Vein endothelial cell (primary cell): ENCODE measurements around the gene C20orf204. TPM values are rescaled to one million over a fixed set of nuclear protein-coding genes. Genes with fewer than 3 reads are reported as not detected.

ENCODE experiments used
- small RNA-seq: library from RNA; depleted of rRNA; stranded (forward); fragments of <200 nt; gene quantifications from one replicate; pipeline ENCODE3, GENCODE V24; 2012
- total RNA-seq: library from RNA; depleted of rRNA; stranded (reverse); fragments of >200 nt; gene quantifications from 2 replicates; pipeline ENCODE4 v1.2.3, GENCODE V29; 2012

The C20orf204 gene, protein sequence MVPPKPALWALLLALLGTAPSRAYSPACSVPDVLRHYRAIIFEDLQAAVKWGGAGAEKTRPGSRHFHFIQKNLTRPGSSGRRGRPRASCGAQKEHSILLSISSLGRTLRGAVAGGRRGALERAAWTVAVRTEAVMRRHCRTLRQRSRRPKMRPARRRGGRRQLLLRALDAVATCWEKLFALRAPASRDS
- 3.6 and 3.9 TPM in 2 replicates for total RNA-seq

DNA sequence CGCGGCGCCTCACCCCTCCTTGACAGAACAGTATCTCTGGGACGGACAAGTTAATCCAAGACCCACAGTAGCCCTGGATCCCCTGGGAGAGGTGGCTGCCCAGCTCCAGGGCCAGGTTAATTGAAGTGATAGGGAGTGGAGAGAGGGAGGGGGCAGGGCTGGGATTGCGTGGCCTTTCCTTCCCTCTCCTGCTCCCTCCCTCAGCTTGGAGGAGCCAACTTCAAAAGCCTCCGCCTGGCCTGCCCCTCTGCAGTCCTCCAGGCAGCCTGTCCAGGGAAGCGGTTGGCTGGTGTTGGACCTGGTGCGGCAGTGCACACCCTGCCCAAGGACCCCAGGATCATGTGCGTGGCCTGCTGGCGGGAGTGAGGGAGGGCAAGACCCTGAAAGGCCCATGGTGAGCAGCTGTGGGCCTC, at the start of gene C20orf204:
Gene C20orf204 (plus strand): TSS at position 250 of the 413 bp plus-strand sequence. CDS start 142 bp downstream, at position 392.

DNA sequence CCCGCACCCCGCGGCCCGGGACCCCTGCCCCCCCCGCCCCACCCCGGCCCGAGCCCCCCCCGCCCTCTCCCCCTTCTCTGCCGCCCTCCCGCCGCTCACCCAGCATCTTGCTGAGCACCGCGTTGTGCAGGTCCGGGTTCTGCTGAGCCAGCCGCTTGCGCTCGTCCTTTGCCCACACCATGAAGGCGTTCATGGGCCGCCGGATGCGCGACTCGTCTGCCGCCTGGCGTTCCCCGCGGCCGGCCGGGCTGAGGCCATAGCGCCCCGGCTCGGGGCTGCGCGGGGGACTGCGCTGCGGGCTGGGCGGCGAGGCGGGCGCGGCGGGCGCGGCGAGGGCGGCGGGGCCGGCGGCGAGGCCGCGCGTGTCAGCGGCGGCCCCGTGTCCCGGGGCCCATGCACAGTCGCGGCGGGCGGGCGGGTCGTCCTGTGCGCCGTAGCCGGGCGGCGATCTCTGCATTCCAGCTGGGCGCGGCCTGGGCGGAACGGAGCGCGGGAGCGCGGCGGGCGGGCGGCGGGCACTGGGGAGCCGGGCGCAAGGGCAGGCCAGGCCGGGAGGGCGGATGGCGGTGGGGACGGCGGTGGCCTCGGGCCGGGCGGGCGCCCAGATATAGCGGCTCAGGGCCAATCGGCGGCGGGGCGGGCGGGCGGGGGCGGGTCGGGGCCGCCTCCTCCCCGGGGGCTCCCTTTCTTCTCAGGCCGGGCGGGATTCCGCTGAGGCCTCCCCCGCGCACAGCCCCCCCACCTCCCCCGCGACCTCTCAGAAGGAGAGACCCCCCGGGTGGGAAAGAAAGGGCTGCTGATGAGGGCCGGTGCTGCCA, 13.3 kb downstream of the C20orf204 start, which contains the start of gene SOX18:
Gene SOX18 (minus strand): TSS at position 580 of the 818 bp plus-strand sequence. CDS start 123 bp downstream, at position 457.

DNA sequence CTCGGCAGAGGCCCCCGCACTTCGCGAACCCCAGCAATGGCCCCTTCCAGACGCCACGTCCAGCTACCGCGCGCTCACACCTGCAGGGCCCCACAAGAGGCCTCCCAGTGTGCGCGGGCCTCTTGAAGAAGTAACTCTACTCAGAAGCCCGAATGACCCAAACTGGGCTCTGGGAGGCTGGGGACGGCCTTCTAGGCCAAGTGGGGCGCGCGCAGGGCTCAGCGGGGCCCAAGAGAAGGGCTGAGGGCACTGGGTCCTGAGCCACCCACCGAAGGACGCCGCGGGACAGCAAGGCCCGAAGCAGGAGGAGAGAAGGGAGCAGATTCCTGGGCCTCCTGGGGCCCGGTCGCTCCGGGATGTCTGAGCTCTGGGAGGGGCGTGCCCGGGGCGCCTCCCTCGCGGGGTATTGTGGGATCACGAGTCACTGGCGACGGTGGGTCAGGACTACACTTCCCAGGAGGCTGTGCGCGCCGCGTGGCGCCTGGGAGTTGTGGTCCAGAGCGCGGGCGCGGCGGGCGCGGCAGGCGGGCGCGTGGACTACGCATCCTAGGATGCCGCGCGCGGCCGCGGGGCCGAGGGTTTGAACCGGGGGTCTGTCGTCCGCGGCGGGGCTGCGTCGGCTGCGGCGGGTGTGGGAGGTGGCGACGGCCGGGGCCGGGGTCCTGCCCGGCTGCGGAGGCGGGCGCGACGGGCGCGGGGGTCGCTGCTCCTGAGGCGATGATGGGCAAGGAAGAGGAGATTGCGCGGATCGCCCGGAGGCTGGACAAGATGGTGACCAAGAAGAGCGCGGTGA, 26.8 kb downstream of the C20orf204 start, which contains the start of gene TCEA2:
Gene TCEA2 (plus strand): TSS at position 603 of the 793 bp plus-strand sequence. CDS start 115 bp downstream, at position 718.

DNA sequence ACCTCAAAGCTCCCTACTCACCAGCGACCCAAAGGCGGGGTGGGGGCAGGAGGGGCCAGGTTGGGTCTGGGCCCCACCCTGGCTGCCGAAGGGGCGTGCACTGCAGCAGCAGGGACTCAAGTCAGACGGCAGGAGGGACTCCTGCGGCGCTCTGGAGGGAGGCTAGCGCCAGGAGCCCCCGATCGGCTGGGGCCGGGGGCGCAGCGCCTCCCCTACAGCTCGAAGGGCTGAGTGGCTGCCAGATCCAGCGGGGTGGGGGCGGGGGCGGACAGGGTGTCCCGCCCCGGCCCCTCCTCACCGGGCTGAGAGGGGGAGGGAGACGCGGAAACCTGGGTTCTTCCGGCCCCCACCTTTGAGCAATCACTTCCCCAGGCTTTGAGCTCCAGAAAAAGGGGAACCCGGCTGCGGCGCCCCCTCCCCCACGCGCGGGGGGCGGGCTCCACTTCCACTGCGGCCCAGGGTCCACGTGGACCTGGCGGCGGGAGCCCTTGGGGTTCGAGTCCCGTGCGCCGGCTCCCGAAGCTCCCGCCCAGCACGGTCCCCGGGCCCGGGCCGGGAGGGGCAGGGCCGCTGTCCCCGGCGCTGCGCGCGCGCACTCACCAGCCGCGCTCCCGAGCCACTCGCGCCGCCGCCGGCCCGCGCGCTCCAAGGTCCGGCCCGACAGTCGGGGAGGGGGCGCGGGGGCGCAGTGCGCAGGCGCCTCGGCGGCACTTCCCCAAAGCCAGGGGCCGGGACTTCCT, 43.5 kb downstream of the C20orf204 start, which contains the start of gene RGS19:
Gene RGS19 (minus strand): TSS at position 246 of the 740 bp plus-strand sequence. CDS start 2,632 bp downstream, outside the sequence.

DNA sequence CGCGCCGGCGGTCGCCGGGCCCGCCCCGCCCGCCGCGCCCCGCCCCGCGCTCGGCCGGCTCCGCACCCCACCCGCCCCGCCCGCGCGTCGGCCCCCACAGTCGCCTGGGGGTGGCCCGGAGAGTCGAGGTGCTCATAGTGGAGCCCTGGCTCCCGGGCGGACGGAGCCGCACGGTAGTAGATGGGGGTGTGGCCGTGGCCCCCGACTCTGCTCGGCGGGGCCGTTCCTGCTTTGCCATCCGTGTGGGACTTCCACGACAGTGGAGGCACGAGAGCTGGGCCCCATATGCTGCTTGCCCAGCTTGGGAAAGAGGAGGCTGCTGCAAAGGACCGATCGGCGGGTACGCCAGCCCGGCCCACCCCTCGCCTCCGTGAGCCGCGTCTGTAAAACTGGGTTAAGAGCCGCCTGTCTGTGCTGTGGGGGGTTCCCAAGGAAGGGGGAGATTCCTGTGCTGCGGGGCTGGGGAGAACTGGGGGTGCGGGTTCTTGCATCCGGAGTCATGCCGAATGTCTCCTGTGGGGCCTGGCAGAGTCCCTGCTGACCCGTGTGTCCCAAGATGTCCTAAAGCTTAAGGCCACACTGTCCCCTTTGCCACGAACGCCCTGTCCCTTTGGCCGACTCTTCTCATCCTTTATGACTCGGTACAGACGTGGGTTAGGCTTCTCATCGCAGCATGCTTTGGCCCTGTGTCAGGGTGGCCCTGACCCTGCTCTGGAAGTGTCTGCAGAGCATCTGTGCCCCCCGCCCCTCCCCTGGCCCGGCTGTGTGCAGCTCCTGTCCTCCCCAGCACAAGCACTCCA, 44.2 kb downstream of the C20orf204 start, which contains the start of gene OPRL1:
Gene OPRL1 (plus strand): TSS at position 70 of the 800 bp plus-strand sequence. CDS start 12,639 bp downstream, outside the sequence.

DNA sequence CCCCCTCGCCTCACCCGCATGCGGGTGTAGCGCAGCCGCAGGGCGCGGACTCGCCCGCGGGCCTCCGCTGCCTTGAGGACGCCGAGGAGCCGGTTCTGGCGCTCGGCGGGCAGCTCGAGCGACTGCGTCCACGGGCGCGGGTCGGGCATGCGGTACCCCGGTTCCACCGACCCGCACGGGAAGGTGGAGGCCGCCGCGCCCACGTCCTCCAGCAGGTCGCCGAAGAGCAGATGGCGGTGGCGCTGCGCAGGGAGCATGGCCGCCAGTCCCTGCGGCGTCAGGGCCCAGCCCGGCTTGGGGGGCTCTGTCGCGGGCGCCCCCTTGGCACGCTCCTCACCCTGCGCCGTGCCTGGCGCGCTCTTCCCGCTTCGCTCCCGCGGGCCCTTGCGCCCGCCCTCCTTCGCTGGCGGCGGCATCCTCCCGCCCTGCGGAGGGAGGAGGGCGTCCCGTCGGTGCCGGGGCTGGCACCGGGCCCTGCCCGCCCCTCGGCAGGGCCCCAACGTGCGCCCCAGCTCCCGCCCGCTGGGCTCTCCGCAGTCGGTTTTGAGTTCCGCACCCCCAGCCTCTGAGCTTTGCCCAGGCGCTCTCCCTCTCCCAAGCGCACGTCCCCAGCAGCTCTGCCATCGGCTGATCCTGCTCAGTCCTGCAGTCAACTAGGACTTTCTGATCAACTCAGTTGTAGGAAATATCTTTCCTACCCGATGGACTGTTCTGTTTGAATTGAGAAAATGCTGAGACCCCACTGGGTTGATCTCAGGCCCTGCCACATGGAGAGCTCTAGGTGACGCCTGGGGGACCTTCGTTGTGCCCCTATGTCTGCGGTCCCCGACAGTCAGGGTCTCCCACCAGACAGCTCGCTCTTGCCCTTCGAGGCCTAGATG, 48.1 kb downstream of the C20orf204 start, which contains the start of gene LKAAEAR1:
Gene LKAAEAR1 (minus strand): TSS at position 595 of the 881 bp plus-strand sequence. CDS start 179 bp downstream, at position 416.

Small RNA genes lying within 50 kb of the gene (small RNA-seq; reads per million reads assigned to genes)
- gene AL355803.1 (not detected), gene MIR6813 (1.2 reads per million, percentile 64 among the genes with 10 or more reads in this experiment)

Other genes starting within 250 kb of the C20orf204 start
- gene ZBTB46, start 204.9 kb upstream of the C20orf204 start, total RNA-seq, result 13.1 and 14.4 TPM in 2 replicates
- not detected in 2 replicates for gene ABHD16B, start 174.7 kb upstream of the C20orf204 start, total RNA-seq
- gene TPD52L2, start 170.9 kb upstream of the C20orf204 start, total RNA-seq, result 153 and 174 TPM in 2 replicates
- 89.5 and 96.4 TPM in 2 replicates for gene DNAJC5, start 141.1 kb upstream of the C20orf204 start, total RNA-seq
- gene UCKL1, start 79.8 kb upstream of the C20orf204 start, total RNA-seq, result 32.4 and 37.9 TPM in 2 replicates
- 18.9 and 22.9 TPM in 2 replicates for gene ZNF512B, start 66.3 kb upstream of the C20orf204 start, total RNA-seq
- 3.7 and 6.5 TPM in 2 replicates for gene SAMD10, start 56.5 kb upstream of the C20orf204 start, total RNA-seq
- 66.8 and 80.7 TPM in 2 replicates for gene PRPF6, start 55.0 kb upstream of the C20orf204 start, total RNA-seq
- 52.4 and 56.8 TPM in 2 replicates for gene SOX18, start 13.5 kb downstream of the C20orf204 start, total RNA-seq
- 25.5 and 43.8 TPM in 2 replicates for gene TCEA2, start 27.0 kb downstream of the C20orf204 start, total RNA-seq
- gene RGS19, start 43.3 kb downstream of the C20orf204 start, total RNA-seq, result 28.9 and 29.7 TPM in 2 replicates
- gene OPRL1, start 43.9 kb downstream of the C20orf204 start, total RNA-seq, result 1.3 and 2.9 TPM in 2 replicates
- 0.33 TPM in 1 of 2 replicates, not detected in the other for gene LKAAEAR1, start 48.2 kb downstream of the C20orf204 start, total RNA-seq
- gene NPBWR2, start 71.4 kb downstream of the C20orf204 start, total RNA-seq, result not detected in 2 replicates
- gene MYT1, start 128.3 kb downstream of the C20orf204 start, total RNA-seq, result not detected in 2 replicates
- gene PCMTD2, start 219.6 kb downstream of the C20orf204 start, total RNA-seq, result 37.2 and 39.2 TPM in 2 replicates